OCI-LY1 (cell line): Measurements from ENCODE around the gene ANKRD33B.

Source experiments
- H2AFZ ChIP-seq: fragments of 200-600 bp; sonication (generic), shearing (Covaris generic); 2 replicates; pipeline ENCODE4 v1.6.0; 2014; ENCODE audit warnings: antibody characterized with exemption, mild to moderate bottlenecking, low read length
- H3F3A ChIP-seq: fragments of 200-600 bp; sonication (generic), shearing (Covaris generic); 2 replicates; pipeline ENCODE4 v1.6.0; 2014; ENCODE audit warnings: mild to moderate bottlenecking, antibody characterized with exemption, low read length, moderate library complexity; ENCODE audit not compliant: insufficient read depth
- H3K27ac ChIP-seq: fragments of 200-600 bp; sonication (generic); 2 replicates; pipeline ENCODE4 v1.5.1; 2014; ENCODE audit warnings: low read length, mixed run types, mild to moderate bottlenecking, low read depth; ENCODE audit not compliant: poor library complexity, severe bottlenecking
- H3K27me3 ChIP-seq: fragments of 200-600 bp; sonication (generic); 2 replicates; pipeline ENCODE4 v1.6.0; 2014; ENCODE audit warnings: antibody characterized with exemption, mild to moderate bottlenecking, low read length, moderate library complexity; ENCODE audit not compliant: insufficient read depth
- H3K36me3 ChIP-seq: fragments of 200-600 bp; sonication (generic); 2 replicates; pipeline ENCODE4 v1.6.1; 2014; ENCODE audit warnings: mild to moderate bottlenecking, antibody characterized with exemption, low read length, moderate library complexity, mixed read lengths; ENCODE audit not compliant: insufficient read depth
- H3K4me1 ChIP-seq: fragments of 200-600 bp; sonication (generic); 2 replicates; pipeline ENCODE4 v1.5.1; 2014; ENCODE audit warnings: mild to moderate bottlenecking, low read length, moderate library complexity; ENCODE audit not compliant: insufficient read depth, severe bottlenecking
- H3K4me2 ChIP-seq: fragments of 200-600 bp; sonication (generic), shearing (Covaris generic); 2 replicates; pipeline ENCODE4 v1.6.1; 2014; ENCODE audit warnings: low read length
- H3K4me3 ChIP-seq: fragments of 200-600 bp; sonication (generic); 2 replicates; pipeline ENCODE4 v1.5.1; 2014; ENCODE audit warnings: low read length, low read depth, mild to moderate bottlenecking, mixed read lengths; ENCODE audit not compliant: poor library complexity, severe bottlenecking
- H3K79me2 ChIP-seq: fragments of 200-600 bp; shearing (Covaris generic); 2 replicates; pipeline ENCODE4 v1.6.1; 2016; ENCODE audit warnings: mixed run types, low read length, mixed read lengths; ENCODE audit not compliant: insufficient read depth
- H3K9ac ChIP-seq: fragments of 200-600 bp; sonication (generic), shearing (Covaris generic); 2 replicates; pipeline ENCODE4 v1.6.1; 2014; ENCODE audit warnings: mild to moderate bottlenecking, low read length, mixed read lengths
- H3K9me2 ChIP-seq: fragments of 200-600 bp; sonication (generic), shearing (Covaris generic); 2 replicates; pipeline ENCODE4 v1.6.1; 2014; ENCODE audit warnings: low read depth, mild to moderate bottlenecking, low read length, mixed read lengths
- H3K9me3 ChIP-seq: fragments of 200-600 bp; shearing (Covaris generic); 2 replicates; pipeline ENCODE4 v1.6.1; 2014; ENCODE audit warnings: low read length, mixed read lengths
- H4K20me1 ChIP-seq: fragments of 200-600 bp; sonication (generic), shearing (Covaris generic); 2 replicates; pipeline ENCODE4 v1.6.0; 2016; ENCODE audit warnings: mild to moderate bottlenecking, low read length; ENCODE audit not compliant: insufficient read depth
- CTCF ChIP-seq: fragments of 200-600 bp; sonication (generic), shearing (Covaris generic); IDR thresholded peaks from 2 replicates; pipeline ENCODE4 v1.5.1; 2017; ENCODE audit warnings: mild to moderate bottlenecking, antibody characterized with exemption, low read length, moderate library complexity, mixed read lengths
- EZH2 ChIP-seq: fragments of 200-600 bp; sonication (generic), shearing (Covaris generic); IDR thresholded peaks from 2 replicates; pipeline ENCODE4 v1.8.0; 2017; ENCODE audit warnings: borderline replicate concordance, mixed run types, mild to moderate bottlenecking, antibody characterized with exemption, low read length, moderate library complexity, mixed read lengths

ANKRD33B gene

GRCh38 chr5:10654566-10654965 lies 90.7 kb downstream of the ANKRD33B start:
- Histone ChIP-seq H3K9me2 (no peaks in the 10 kb centered on the region), H3K27ac (no peak overlapping the region), H3K27me3 (no peaks in the 10 kb centered on the region; the same call in 1 of the 2 replicates), H3F3A (no peaks in the 10 kb centered on the region), H3K79me2 (no peaks in the 10 kb centered on the region), H3K4me3 (no peak overlapping the region), H2AFZ (no peak overlapping the region), H4K20me1 (no peaks in the 10 kb centered on the region), H3K4me1 (no peaks in the 10 kb centered on the region), H3K9me3 (no peaks in the 10 kb centered on the region), H3K36me3 (no peaks in the 10 kb centered on the region), H3K4me2 (no peak overlapping the region), H3K9ac (no peak overlapping the region)
- no peak for TF ChIP-seq EZH2
- TF ChIP-seq CTCF = no peak

GRCh38 chr5:10655161-10655971 lies 91.5 kb downstream of the ANKRD33B start:
- TF ChIP-seq CTCF = no peak
- no peak for TF ChIP-seq EZH2
- Histone ChIP-seq H3K27ac (no peak overlapping the region), H3K9me3 (no peaks in the 10 kb centered on the region), H3K4me2 (no peak overlapping the region), H4K20me1 (no peaks in the 10 kb centered on the region), H3K4me1 (no peaks in the 10 kb centered on the region), H3F3A (no peaks in the 10 kb centered on the region), H3K36me3 (no peaks in the 10 kb centered on the region), H3K79me2 (no peaks in the 10 kb centered on the region), H3K27me3 (peaks cover 5% of the 10 kb centered on the region; the same call in 1 of the 2 replicates), H2AFZ (no peak overlapping the region), H3K9ac (no peak overlapping the region), H3K9me2 (no peaks in the 10 kb centered on the region), H3K4me3 (no peak overlapping the region)

- no peak overlapping the region for H2AFZ ChIP-seq
- no peak overlapping the region for H3K4me3 ChIP-seq
- peaks cover 5% of the 10 kb centered on the region; the same call in 1 of the 2 replicates for H3K27me3 ChIP-seq
- H3K36me3 ChIP-seq = no peaks in the 10 kb centered on the region
- no peak overlapping the region for H3K9ac ChIP-seq
- H4K20me1 ChIP-seq = no peaks in the 10 kb centered on the region
- H3K79me2 ChIP-seq = no peaks in the 10 kb centered on the region
- no peaks in the 10 kb centered on the region for H3K9me2 ChIP-seq
- TF ChIP-seq EZH2 = no peak
- no peak for TF ChIP-seq CTCF
- H3K9me3 ChIP-seq = no peaks in the 10 kb centered on the region
- H3K4me2 ChIP-seq = no peak overlapping the region
- H3K27ac ChIP-seq = no peak overlapping the region
- no peaks in the 10 kb centered on the region for H3F3A ChIP-seq
- no peaks in the 10 kb centered on the region for H3K4me1 ChIP-seq
These were observed 92.3 kb downstream of the ANKRD33B start for GRCh38 chr5:10655972-10656830.
